Measurements from ENCODE around the gene SERTAD3. TPM values are rescaled to one million over a fixed set of nuclear protein-coding genes. Genes with fewer than 3 reads are reported as not detected.

Gene SERTAD3
- total and polyA plus RNA-seq, 2 of the 8 experiments (the other 6 are each of a cell fraction or from before 2014, with no cell fraction given), result 15.1 to 32.1 TPM

- TF ChIP-seq SUZ12 (IDR thresholded peaks at IDR 0.05; ENCODE audit: low read length) (no peak), RAD21 (IDR thresholded peaks at IDR 0.05 in 1 of 2, conservative IDR thresholded peaks at IDR 0.05 in 1 of 2; ENCODE audit: low read depth in 2 of 2, low read length in 2 of 2) (peak; percentile 50 to 68; a peak in 3 of 4 replicates), YY1 (IDR thresholded peaks at IDR 0.05; ENCODE audit: low read depth, low read length) (peak; percentile 37), CEBPB (IDR thresholded peaks at IDR 0.05; ENCODE audit: low read depth, low read length) (no peak), PHF8 (conservative IDR thresholded peaks at IDR 0.05; ENCODE audit: low read depth, low read length) (peak; percentile 70; the same call in 1 of the 2 replicates), RNF2 (IDR thresholded peaks at IDR 0.05; ENCODE audit: borderline replicate concordance, low read depth, low read length, missing control alignments, poor library complexity, severe bottlenecking) (no peak), CBX8 (IDR thresholded peaks at IDR 0.05; ENCODE audit: borderline replicate concordance, low read depth, low read length) (no peak), CHD2 (IDR thresholded peaks at IDR 0.05; ENCODE audit: low read length) (no peak), USF2 (IDR thresholded peaks at IDR 0.05; ENCODE audit: low read length) (no peak), TCF12 (IDR thresholded peaks at IDR 0.05; ENCODE audit: low read depth, low read length) (0 out of 2 replicates have a peak, but pooled peaks have one; percentile 59), EP300 (IDR thresholded peaks at IDR 0.05; ENCODE audit: borderline replicate concordance in 1 of 2, low read depth in 2 of 2, low read length in 2 of 2) (peak in 1 of 2 experiments; percentile 64; a peak in 1 of 3 replicates), KDM1A (IDR thresholded peaks at IDR 0.05; ENCODE audit: borderline replicate concordance, low read length) (0 out of 2 replicates have a peak, but pooled peaks have one; percentile 15), BRCA1 (IDR thresholded peaks at IDR 0.05; ENCODE audit: low read depth, low read length) (no peak), GTF2F1 (IDR thresholded peaks at IDR 0.05; ENCODE audit: borderline replicate concordance, low read depth, low read length) (no peak), NANOG (IDR thresholded peaks at IDR 0.05; ENCODE audit: insufficient read depth, low read depth, low read length, poor library complexity, severe bottlenecking) (no peak), GABPA (IDR thresholded peaks at IDR 0.05; ENCODE audit: borderline replicate concordance, insufficient read depth, low read length) (0 out of 2 replicates have a peak, but pooled peaks have one; percentile 31), TAF1 (IDR thresholded peaks at IDR 0.05; ENCODE audit: low read depth, low read length) (peak; percentile 62), ASH2L (IDR thresholded peaks at IDR 0.05; ENCODE audit: low read length) (peak; percentile 83), POLR2A (IDR thresholded peaks at IDR 0.05; ENCODE audit: control extremely low read depth in 1 of 2, low read depth in 2 of 2, low read length in 2 of 2) (peak in 1 of 2 experiments; percentile 74; a peak in 2 of 3 replicates), EGR1 (IDR thresholded peaks at IDR 0.05; ENCODE audit: borderline replicate concordance, low read depth, low read length) (peak; percentile 99), TAF7 (optimal IDR thresholded peaks at IDR 0.05; ENCODE audit: borderline replicate concordance, low read depth, low read length) (no peak)
Observed at GRCh38 chr19:40420766-40421765, 23.1 kb downstream of the SERTAD3 start (continued).
